HepG2 (cell line): ENCODE measurements around the gene KCTD13. TPM values are rescaled to one million over a fixed set of nuclear protein-coding genes. Genes with fewer than 3 reads are reported as not detected.
A peak's percentile ranks its signal among the peaks of the same experiment; 100 is the strongest.

Experiments
- DNMT1 ChIP-seq: sonication (generic); formaldehyde crosslinking; IDR thresholded peaks from 2 replicates; pipeline ENCODE4 v1.5.1; 2020; ENCODE audit warnings: mild to moderate bottlenecking, missing genetic modification reagents
- DNMT3B ChIP-seq: conservative IDR thresholded peaks from 2 replicates; pipeline ENCODE4 v1.6.1; 2016; ENCODE audit warnings: missing biosample characterization, control low read depth
- ETV5 ChIP-seq: IDR thresholded peaks from 2 replicates; pipeline ENCODE4 v1.6.1; 2018; ENCODE audit warnings: missing biosample characterization, missing genetic modification reagents, inconsistent platforms, borderline replicate concordance
- KLF11 ChIP-seq: IDR thresholded peaks from 2 replicates; pipeline ENCODE4 v1.6.1; 2016; ENCODE audit warnings: missing compliant biosample characterization
- MEF2D ChIP-seq: sonication (generic); formaldehyde crosslinking; IDR thresholded peaks from 2 replicates; pipeline ENCODE4 v1.5.1; 2020; ENCODE audit warnings: mild to moderate bottlenecking, missing genetic modification reagents
- NAIF1 ChIP-seq: sonication (generic); formaldehyde crosslinking; IDR thresholded peaks from 2 replicates; pipeline ENCODE4 v1.5.0; 2020; ENCODE audit warnings: mild to moderate bottlenecking, missing genetic modification reagents, borderline replicate concordance
- REST ChIP-seq, 2 experiments: IDR thresholded peaks; 2 replicates each; pipeline ENCODE4 v1.6.1; 2011 to 2012; ENCODE audit warnings: low read length in 2 of 2, borderline replicate concordance in 1 of 2, low read depth in 1 of 2, mild to moderate bottlenecking in 1 of 2, moderate library complexity in 1 of 2
- RFX5 ChIP-seq: IDR thresholded peaks from 2 replicates; pipeline ENCODE4 v1.6.1; 2011; ENCODE audit warnings: low read depth, low read length, improper control_type of control experiment
- SP5 ChIP-seq: IDR thresholded peaks from 2 replicates; pipeline ENCODE4 v1.6.1; 2016; ENCODE audit warnings: low read depth, borderline replicate concordance
- TERF1 ChIP-seq: sonication (generic); formaldehyde crosslinking; IDR thresholded peaks from 2 replicates; pipeline ENCODE4 v1.8.0; 2022; ENCODE audit warnings: mild to moderate bottlenecking, missing genetic modification reagents, moderate library complexity
- ZMYM4 ChIP-seq: sonication (generic); formaldehyde crosslinking; IDR thresholded peaks from 2 replicates; pipeline ENCODE4 v1.8.1; 2023; ENCODE audit warnings: mild to moderate bottlenecking, missing genetic modification reagents
- ZNF121 ChIP-seq: sonication (generic); formaldehyde crosslinking; IDR thresholded peaks from 2 replicates; pipeline ENCODE4 v1.5.0; 2020; ENCODE audit warnings: mild to moderate bottlenecking, missing genetic modification reagents
- ZNF460 ChIP-seq: sonication (generic); formaldehyde crosslinking; IDR thresholded peaks from 2 replicates; pipeline ENCODE4 v1.5.1; 2020; ENCODE audit warnings: missing genetic modification reagents, mild to moderate bottlenecking, borderline replicate concordance
- ZNF768 ChIP-seq: sonication (generic); formaldehyde crosslinking; IDR thresholded peaks from 2 replicates; pipeline ENCODE4 v1.4.0; 2020; ENCODE audit warnings: missing genetic modification reagents
- polyA plus RNA-seq, 8 experiments: library from polyadenylated mRNA; depleted of rRNA in 3 of 8; stranded (reverse) in 7 of 8; unstranded in 1 of 8; fragments of >200 nt; fragmentation: Illumina TruSeq in 4 of 8; extraction: Trizol in 4 of 8; gene quantifications; 2 replicates each; pipeline versions ENCODE4 v1.2.1 to v1.2.3, GENCODE V29; 2011 to 2016; ENCODE audit warnings: low read depth in 4 of 8, missing spikeins in 1 of 8, mixed read lengths in 1 of 8; ENCODE audit not compliant: insufficient read depth in 1 of 8
- total RNA-seq, 5 experiments: library from RNA; depleted of rRNA; stranded (reverse); fragments of >200 nt; fragmentation: Illumina TruSeq; extraction: Trizol; gene quantifications; 2 replicates each; pipeline ENCODE4 v1.2.3, GENCODE V29; 2016; ENCODE audit warnings: low read depth in 1 of 5
- TF ChIP-seq, protein P1 (sequence below): sonication (generic); formaldehyde crosslinking; IDR thresholded peaks from 2 replicates; pipeline ENCODE4 v1.5.0; 2020; ENCODE audit warnings: missing genetic modification reagents
- TF ChIP-seq, protein P2 (sequence below): sonication (generic); formaldehyde crosslinking; conservative IDR thresholded peaks from 2 replicates; pipeline ENCODE4 v1.4.0; 2020; ENCODE audit warnings: missing genetic modification reagents

Gene KCTD13
- total and polyA plus RNA-seq, 2 of the 13 experiments (the other 11 are each of a cell fraction or from before 2014, with no cell fraction given), result 6.3 to 14.7 TPM

DNA sequence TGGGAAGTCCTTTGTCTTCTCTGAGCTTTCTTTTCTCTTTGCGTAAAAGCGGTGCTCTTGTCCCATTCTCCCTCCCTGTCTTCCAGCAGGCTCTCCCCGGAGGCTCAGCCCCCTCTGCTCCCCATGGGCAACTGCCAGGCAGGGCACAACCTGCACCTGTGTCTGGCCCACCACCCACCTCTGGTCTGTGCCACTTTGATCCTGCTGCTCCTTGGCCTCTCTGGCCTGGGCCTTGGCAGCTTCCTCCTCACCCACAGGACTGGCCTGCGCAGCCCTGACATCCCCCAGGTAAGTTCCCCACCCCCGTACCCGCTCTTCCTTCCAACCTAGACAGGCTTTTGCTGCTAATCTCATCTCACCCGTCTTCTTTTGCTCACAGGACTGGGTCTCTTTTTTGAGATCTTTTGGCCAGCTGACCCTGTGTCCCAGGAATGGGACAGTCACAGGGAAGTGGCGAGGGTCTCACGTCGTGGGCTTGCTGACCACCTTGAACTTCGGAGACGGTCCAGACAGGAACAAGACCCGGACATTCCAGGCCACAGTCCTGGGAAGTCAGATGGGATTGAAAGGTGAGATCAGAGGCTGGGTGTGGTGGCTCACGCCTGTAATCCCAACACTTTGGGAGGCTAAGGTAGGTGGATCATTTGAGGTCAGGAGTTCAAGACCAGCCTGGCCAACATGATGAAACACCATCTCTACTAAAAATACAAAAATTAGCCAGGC lies 37.2 kb upstream of the KCTD13 start (continued):
- TF ChIP-seq TERF1 (CRISPR knock-in tag) (no peak), KLF11 (no peak), ETV5 (no peak), RFX5 (no peak), ZNF768 (CRISPR knock-in tag) (peak; percentile 96), NAIF1 (CRISPR knock-in tag) (no peak), ZMYM4 (CRISPR knock-in tag) (no peak), SP5 (CRISPR knock-in tag) (no peak), MEF2D (CRISPR knock-in tag) (no peak), DNMT3B (no peak), ZNF460 (CRISPR knock-in tag) (peak; percentile 91), DNMT1 (CRISPR knock-in tag) (no peak), ZNF121 (CRISPR knock-in tag) (no peak), REST (IDR thresholded peaks at IDR 0.05; ENCODE audit: borderline replicate concordance in 1 of 2, low read depth in 1 of 2, low read length in 2 of 2) (no peak)
- TF ChIP-seq, protein P1, sequence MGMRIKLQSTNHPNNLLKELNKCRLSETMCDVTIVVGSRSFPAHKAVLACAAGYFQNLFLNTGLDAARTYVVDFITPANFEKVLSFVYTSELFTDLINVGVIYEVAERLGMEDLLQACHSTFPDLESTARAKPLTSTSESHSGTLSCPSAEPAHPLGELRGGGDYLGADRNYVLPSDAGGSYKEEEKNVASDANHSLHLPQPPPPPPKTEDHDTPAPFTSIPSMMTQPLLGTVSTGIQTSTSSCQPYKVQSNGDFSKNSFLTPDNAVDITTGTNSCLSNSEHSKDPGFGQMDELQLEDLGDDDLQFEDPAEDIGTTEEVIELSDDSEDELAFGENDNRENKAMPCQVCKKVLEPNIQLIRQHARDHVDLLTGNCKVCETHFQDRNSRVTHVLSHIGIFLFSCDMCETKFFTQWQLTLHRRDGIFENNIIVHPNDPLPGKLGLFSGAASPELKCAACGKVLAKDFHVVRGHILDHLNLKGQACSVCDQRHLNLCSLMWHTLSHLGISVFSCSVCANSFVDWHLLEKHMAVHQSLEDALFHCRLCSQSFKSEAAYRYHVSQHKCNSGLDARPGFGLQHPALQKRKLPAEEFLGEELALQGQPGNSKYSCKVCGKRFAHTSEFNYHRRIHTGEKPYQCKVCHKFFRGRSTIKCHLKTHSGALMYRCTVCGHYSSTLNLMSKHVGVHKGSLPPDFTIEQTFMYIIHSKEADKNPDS (CRISPR knock-in tag), result no peak
- TF ChIP-seq, protein P2, sequence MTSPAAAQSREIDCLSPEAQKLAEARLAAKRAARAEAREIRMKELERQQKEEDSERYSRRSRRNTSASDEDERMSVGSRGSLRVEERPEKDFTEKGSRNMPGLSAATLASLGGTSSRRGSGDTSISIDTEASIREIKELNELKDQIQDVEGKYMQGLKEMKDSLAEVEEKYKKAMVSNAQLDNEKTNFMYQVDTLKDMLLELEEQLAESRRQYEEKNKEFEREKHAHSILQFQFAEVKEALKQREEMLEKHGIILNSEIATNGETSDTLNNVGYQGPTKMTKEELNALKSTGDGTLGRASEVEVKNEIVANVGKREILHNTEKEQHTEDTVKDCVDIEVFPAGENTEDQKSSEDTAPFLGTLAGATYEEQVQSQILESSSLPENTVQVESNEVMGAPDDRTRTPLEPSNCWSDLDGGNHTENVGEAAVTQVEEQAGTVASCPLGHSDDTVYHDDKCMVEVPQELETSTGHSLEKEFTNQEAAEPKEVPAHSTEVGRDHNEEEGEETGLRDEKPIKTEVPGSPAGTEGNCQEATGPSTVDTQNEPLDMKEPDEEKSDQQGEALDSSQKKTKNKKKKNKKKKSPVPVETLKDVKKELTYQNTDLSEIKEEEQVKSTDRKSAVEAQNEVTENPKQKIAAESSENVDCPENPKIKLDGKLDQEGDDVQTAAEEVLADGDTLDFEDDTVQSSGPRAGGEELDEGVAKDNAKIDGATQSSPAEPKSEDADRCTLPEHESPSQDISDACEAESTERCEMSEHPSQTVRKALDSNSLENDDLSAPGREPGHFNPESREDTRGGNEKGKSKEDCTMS, result no peak
